ENCODE data around the gene TUBGCP5. TPM values are rescaled to one million over a fixed set of nuclear protein-coding genes. Genes with fewer than 3 reads are reported as not detected.
"Not testable (repeated sequence)": the region's sequence is repeated elsewhere in the genome, so short reads cannot be mapped to it uniquely, and the experiment has no call there.

The TUBGCP5 gene
- total and polyA plus RNA-seq, 4 donors, result 2.6 to 19.8 (median 13.6) TPM

DNA sequence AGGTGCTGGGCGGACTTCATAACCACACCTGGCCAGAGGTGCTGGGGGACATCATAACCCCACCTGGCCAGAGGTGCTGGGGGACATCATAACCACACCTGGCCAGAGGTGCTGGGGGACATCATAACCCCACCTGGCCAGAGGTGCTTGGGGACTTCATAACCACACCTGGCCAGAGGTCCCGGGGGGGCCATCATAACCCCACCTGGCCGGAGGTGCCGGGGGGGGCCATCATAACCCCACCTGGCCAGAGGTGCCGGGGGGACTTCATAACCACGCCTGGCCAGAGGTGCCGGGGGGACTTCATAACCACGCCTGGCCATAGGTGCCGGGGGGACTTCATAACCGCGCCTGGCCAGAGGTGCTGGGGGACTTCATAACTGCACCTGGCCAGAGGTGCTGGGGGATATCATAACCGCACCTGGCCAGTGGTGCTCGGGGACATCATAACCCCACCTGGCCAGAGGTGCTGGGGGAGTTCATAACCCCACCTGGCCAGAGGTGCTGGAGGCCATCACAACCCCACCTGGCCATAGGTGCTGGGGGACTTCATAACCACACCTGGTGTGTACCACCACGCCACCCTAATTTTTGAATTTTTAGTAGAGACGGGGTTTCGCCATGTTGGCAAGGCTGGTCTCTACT lies 10.7 kb upstream of the TUBGCP5 start:
- ATAC-seq (ENCODE audit: low FRiP score), result no peak
- H3K27ac ChIP-seq (ENCODE audit: low read depth in 1 of 2, low read length in 2 of 2), result no peak overlapping the region
- no peaks in the 10 kb centered on the region for H3K9me3 ChIP-seq (ENCODE audit: control insufficient read depth, low read length)
- DNase-seq, result no peak
- H3K36me3 ChIP-seq (ENCODE audit: control insufficient read depth in 1 of 2, insufficient read depth in 2 of 2, low read length in 1 of 2), result no peaks in the 10 kb centered on the region
- H3K4me1 ChIP-seq (ENCODE audit: control insufficient read depth in 1 of 2, insufficient read depth in 2 of 2, low read length in 2 of 2), result no peaks in the 10 kb centered on the region
- H3K27me3 ChIP-seq (ENCODE audit: control insufficient read depth in 1 of 2, insufficient read depth in 2 of 2, low read length in 1 of 2), result no peaks in the 10 kb centered on the region
- H3K4me3 ChIP-seq (ENCODE audit: low read length in 2 of 2), result no peak overlapping the region
- WGBS, 2 donors, result 94 to 95% methylated on average over 16 of the region's 16 CpGs
- intact Hi-C loops (cut with DNase I), result no loop called here

DNA sequence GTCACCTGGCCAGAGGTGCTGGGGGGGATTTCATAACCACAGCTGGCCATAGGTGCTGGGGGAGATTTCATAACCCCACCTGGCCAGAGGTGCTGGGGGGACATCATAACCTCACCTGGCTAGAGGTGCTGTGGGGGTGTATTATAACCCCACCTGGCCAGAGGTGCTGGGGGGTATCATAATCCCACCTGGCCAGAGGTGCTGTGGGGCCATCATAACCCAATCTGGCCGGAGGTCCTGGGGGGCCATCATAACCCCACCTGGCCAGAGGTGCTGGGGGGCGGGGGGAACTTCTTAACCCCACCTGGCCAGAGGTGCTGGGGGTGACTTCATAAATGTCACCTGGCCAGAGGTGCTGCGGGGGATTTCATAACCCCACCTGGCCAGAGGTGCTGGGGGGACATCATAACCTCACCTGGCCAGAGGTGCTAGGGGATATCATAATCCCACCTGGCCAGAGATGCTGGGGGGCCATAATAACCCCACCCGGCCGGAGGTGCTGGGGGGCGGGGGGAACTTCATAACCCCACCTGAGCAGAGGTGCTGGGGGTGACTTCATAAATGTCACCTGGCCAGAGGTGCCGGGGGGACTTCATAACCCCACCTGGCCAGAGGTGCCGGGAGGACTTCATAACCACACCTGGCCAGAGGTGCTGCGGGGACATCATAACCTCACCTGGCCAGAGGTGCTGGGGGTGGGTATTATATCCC lies 9.4 kb upstream of the TUBGCP5 start:
- H3K4me3 ChIP-seq (ENCODE audit: low read length in 2 of 2); H3K4me1 ChIP-seq (ENCODE audit: control insufficient read depth in 1 of 2, insufficient read depth in 2 of 2, low read length in 2 of 2); ATAC-seq (ENCODE audit: low FRiP score); H3K27ac ChIP-seq (ENCODE audit: low read depth in 1 of 2, low read length in 2 of 2); H3K9me3 ChIP-seq (ENCODE audit: control insufficient read depth, low read length); DNase-seq; H3K27me3 ChIP-seq (ENCODE audit: control insufficient read depth in 1 of 2, insufficient read depth in 2 of 2, low read length in 1 of 2); intact Hi-C loops (cut with DNase I); H3K36me3 ChIP-seq (ENCODE audit: control insufficient read depth in 1 of 2, insufficient read depth in 2 of 2, low read length in 1 of 2): not testable (repeated sequence)
- WGBS, 2 donors, result 95 to 96% methylated on average over 9 of the region's 9 CpGs

DNA sequence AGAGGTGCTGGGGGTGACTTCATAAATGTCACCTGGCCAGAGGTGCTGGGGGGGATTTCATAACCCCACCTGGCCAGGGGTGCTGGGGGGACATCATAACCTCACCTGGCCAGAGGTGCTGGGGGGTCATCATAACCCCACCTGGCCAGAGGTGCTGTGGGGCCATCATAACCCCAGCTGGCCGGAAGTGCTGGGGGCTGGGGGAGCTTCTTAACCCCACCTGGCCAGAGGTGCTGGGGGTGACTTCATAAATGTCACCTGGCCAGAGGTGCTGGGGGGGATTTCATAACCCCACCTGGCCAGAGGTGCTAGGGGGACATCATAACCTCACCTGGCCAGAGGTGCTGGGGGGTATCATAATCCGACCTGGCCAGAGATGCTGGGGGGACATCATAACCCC lies 4.6 kb upstream of the TUBGCP5 start:
- H3K36me3 ChIP-seq (ENCODE audit: control insufficient read depth in 1 of 2, insufficient read depth in 2 of 2, low read length in 1 of 2); H3K9me3 ChIP-seq (ENCODE audit: control insufficient read depth, low read length); ATAC-seq (ENCODE audit: low FRiP score); H3K27ac ChIP-seq (ENCODE audit: low read depth in 1 of 2, low read length in 2 of 2); DNase-seq; intact Hi-C loops (cut with DNase I); H3K27me3 ChIP-seq (ENCODE audit: control insufficient read depth in 1 of 2, insufficient read depth in 2 of 2, low read length in 1 of 2); H3K4me3 ChIP-seq (ENCODE audit: low read length in 2 of 2); H3K4me1 ChIP-seq (ENCODE audit: control insufficient read depth in 1 of 2, insufficient read depth in 2 of 2, low read length in 2 of 2): not testable (repeated sequence)
- 76 to 94% methylated on average over 2 of the region's 2 CpGs for WGBS, 2 donors

DNA sequence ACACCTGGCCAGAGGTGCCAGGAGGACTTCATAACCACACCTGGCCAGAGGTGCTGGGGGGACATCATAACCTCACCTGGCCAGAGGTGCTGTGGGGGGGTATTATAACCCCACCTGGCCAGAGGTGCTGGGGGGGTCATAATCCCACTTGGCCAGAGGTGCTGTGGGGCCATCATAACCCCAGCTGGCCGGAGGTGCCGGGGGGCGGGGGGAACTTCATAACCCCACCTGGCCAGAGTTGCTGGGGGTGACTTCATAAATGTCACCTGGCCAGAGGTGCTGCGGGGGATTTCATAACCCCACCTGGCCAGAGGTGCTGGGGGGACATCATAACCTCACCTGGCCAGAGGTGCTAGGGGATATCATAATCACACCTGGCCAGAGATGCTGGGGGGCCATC lies 4.2 kb upstream of the TUBGCP5 start:
- DNase-seq; ATAC-seq (ENCODE audit: low FRiP score); H3K4me1 ChIP-seq (ENCODE audit: control insufficient read depth in 1 of 2, insufficient read depth in 2 of 2, low read length in 2 of 2); H3K4me3 ChIP-seq (ENCODE audit: low read length in 2 of 2); H3K9me3 ChIP-seq (ENCODE audit: control insufficient read depth, low read length); intact Hi-C loops (cut with DNase I); H3K27ac ChIP-seq (ENCODE audit: low read depth in 1 of 2, low read length in 2 of 2); H3K36me3 ChIP-seq (ENCODE audit: control insufficient read depth in 1 of 2, insufficient read depth in 2 of 2, low read length in 1 of 2); H3K27me3 ChIP-seq (ENCODE audit: control insufficient read depth in 1 of 2, insufficient read depth in 2 of 2, low read length in 1 of 2): not testable (repeated sequence)
- 93 to 96% methylated on average over 4 of the region's 4 CpGs for WGBS, 2 donors

DNA sequence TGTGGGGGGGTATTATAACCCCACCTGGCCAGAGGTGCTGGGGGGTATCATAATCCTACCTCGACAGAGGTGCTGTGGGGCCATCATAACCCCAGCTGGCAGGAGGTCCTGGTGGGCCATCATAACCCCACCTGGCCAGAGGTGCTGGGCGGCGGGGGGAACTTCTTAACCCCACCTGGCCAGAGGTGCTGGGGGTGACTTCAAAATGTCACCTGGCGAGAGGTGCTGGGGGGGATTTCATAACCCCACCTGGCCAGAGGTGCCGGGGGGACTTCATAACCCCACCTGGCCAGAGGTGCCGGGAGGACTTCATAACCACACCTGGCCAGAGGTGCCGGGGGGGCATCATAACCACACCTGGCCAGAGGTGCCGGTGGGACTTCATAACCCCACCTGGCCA lies 2.4 kb upstream of the TUBGCP5 start:
- H3K27ac ChIP-seq (ENCODE audit: low read depth in 1 of 2, low read length in 2 of 2); H3K9me3 ChIP-seq (ENCODE audit: control insufficient read depth, low read length); DNase-seq; ATAC-seq (ENCODE audit: low FRiP score); H3K36me3 ChIP-seq (ENCODE audit: control insufficient read depth in 1 of 2, insufficient read depth in 2 of 2, low read length in 1 of 2); intact Hi-C loops (cut with DNase I); H3K27me3 ChIP-seq (ENCODE audit: control insufficient read depth in 1 of 2, insufficient read depth in 2 of 2, low read length in 1 of 2); H3K4me3 ChIP-seq (ENCODE audit: low read length in 2 of 2); H3K4me1 ChIP-seq (ENCODE audit: control insufficient read depth in 1 of 2, insufficient read depth in 2 of 2, low read length in 2 of 2): not testable (repeated sequence)
- 92 to 95% methylated on average over 8 of the region's 8 CpGs for WGBS, 2 donors

DNA sequence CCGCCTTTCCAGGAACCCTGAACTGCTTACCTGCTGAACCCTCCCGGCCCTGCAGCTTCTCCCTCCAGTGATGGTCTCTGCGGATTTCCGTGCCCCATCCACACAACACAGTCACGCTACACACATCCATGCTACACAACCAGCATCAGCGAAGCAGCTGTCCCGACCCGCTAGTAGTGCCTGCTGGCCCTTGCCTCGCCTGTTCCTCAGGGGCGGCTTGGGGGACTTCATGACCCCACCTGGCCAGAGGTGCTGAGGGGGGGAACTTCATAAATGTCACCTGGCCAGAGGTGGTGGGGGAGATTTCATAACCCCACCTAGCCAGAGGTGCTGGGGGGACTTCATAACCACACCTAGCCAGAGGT lies 530 bp upstream of the TUBGCP5 start:
- WGBS, 2 donors, result 31 to 42% methylated on average over 10 of the region's 10 CpGs
- Histone ChIP-seq H3K36me3 (ENCODE audit: control insufficient read depth in 1 of 2, insufficient read depth in 2 of 2, low read length in 1 of 2) (no peaks in the 10 kb centered on the region), H3K9me3 (ENCODE audit: control insufficient read depth, low read length) (no peaks in the 10 kb centered on the region), H3K27me3 (ENCODE audit: control insufficient read depth in 1 of 2, insufficient read depth in 2 of 2, low read length in 1 of 2) (no peaks in the 10 kb centered on the region), H3K27ac (ENCODE audit: low read depth in 1 of 2, low read length in 2 of 2) (no peak overlapping the region), H3K4me3 (ENCODE audit: low read length in 2 of 2) (peak overlapping the region; percentile 20 to 92), H3K4me1 (ENCODE audit: control insufficient read depth in 1 of 2, insufficient read depth in 2 of 2, low read length in 2 of 2) (no peaks in the 10 kb centered on the region)
- ATAC-seq (ENCODE audit: low FRiP score), result peak; percentile 63
- DNase-seq, result peak in 1 of 2 donors; percentile 56
- intact Hi-C loops (cut with DNase I), result loop anchor here (2.0 to 10.0 kb wide), 6 partner anchors 55 to 427 kb away; partner anchors contain the start of genes CYFIP1 (in 2 of the 2), NIPA1 (in 1 of the 2) and NIPA2 (in 1 of the 2)

DNA sequence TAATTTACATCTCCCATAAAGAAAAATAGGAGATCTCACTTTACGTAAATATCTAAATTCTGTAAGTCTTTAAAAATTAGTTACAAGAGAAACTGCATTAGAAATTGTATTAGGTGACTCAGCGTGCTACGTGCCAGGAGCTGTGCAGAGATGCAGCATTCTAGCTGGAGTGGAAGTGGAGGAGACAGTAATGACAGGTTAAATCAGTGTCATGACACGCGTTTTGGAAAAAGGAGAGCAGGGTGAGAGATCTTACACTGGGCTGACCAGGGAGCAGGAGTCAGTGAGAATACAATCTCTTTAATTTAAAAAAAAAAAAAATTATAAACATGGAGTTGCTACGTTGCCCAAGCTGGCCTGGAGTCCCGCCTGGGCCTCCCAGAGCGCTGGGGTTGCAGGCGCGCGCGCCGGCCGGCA lies 635 bp downstream of the TUBGCP5 start:
- peaks cover 0 to 4% of the 10 kb centered on the region in 2 donors for H3K36me3 ChIP-seq (ENCODE audit: control insufficient read depth in 1 of 2, insufficient read depth in 2 of 2, low read length in 1 of 2)
- H3K27me3 ChIP-seq (ENCODE audit: control insufficient read depth in 1 of 2, insufficient read depth in 2 of 2, low read length in 1 of 2), result no peaks in the 10 kb centered on the region
- WGBS, 2 donors, result 3% methylated on average over 14 of the region's 14 CpGs
- H3K4me1 ChIP-seq (ENCODE audit: control insufficient read depth in 1 of 2, insufficient read depth in 2 of 2, low read length in 2 of 2), result no peaks in the 10 kb centered on the region
- DNase-seq, result no peak
- no peaks in the 10 kb centered on the region for H3K9me3 ChIP-seq (ENCODE audit: control insufficient read depth, low read length)
- peak overlapping the region; percentile 15 to 92 for H3K4me3 ChIP-seq (ENCODE audit: low read length in 2 of 2)
- no peak for ATAC-seq (ENCODE audit: low FRiP score)
- intact Hi-C loops (cut with DNase I), result loop anchor here (2.0 to 10.0 kb wide), 6 partner anchors 54 to 429 kb away; partner anchors contain the start of genes CYFIP1 (in 2 of the 2), NIPA1 (in 1 of the 2) and NIPA2 (in 1 of the 2)
- H3K27ac ChIP-seq (ENCODE audit: low read depth in 1 of 2, low read length in 2 of 2), result peak overlapping the region in 1 of 2 donors; percentile 56

DNA sequence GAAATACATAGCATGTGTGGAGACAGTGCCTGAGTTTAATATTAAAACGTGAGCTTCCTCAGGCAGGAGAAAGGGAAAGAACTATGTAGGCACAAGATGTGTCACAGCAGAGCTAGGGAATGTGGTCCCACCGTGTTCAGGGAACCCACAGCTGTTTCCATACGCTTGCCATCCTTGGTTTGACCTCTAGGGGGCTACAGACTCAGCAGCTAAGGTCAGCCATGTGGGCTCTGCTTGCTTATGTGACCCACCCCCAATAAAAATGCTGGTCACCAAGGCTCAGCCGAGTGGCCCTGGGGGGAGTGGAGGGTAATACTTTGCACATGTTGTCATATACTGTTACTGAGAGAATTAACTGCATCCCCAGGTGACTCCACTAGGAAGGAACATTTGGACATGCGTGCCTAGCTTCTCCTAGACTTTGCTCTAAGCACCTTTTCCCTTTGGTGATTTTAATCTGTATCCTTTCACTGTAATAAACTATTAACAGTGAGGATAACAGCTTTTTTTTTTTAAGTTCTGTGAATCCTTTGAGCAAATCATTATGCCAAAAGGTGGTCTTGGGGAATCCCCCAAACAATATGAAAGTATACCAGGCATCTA lies 3.3 kb downstream of the TUBGCP5 start:
- ATAC-seq (ENCODE audit: low FRiP score) (no peak), DNase-seq (no peak)
- intact Hi-C loops (cut with DNase I), result loop anchor here (5.0 to 10.0 kb wide), 5 partner anchors 51 to 431 kb away; partner anchors contain the start of genes CYFIP1 (in 2 of the 2) and NIPA1 (in 1 of the 2)
- H3K27ac ChIP-seq (ENCODE audit: low read depth in 1 of 2, low read length in 2 of 2), result no peak overlapping the region
- H3K4me3 ChIP-seq (ENCODE audit: low read length in 2 of 2), result no peak overlapping the region
- H3K9me3 ChIP-seq (ENCODE audit: control insufficient read depth, low read length), result no peaks in the 10 kb centered on the region
- H3K4me1 ChIP-seq (ENCODE audit: control insufficient read depth in 1 of 2, insufficient read depth in 2 of 2, low read length in 2 of 2), result no peaks in the 10 kb centered on the region
- H3K27me3 ChIP-seq (ENCODE audit: control insufficient read depth in 1 of 2, insufficient read depth in 2 of 2, low read length in 1 of 2), result no peaks in the 10 kb centered on the region
- H3K36me3 ChIP-seq (ENCODE audit: control insufficient read depth in 1 of 2, insufficient read depth in 2 of 2, low read length in 1 of 2), result peaks cover 2 to 4% of the 10 kb centered on the region in 2 donors
- WGBS, 2 donors, result 45 to 53% methylated on average over 5 of the region's 5 CpGs
